ENCODE results near the gene VOPP1.

Gene VOPP1

GRCh38 chr7:55498770-55499169 is 73.5 kb downstream of the VOPP1 start:
- Histone ChIP-seq H3K9me2 (replicated peaks; ENCODE audit: insufficient read depth, low read length) (no peaks in the 10 kb centered on the region), H3F3A (ENCODE audit: insufficient read depth) (no peaks in the 10 kb centered on the region), H3K36me3 (ENCODE audit: low read length) (no peaks in the 10 kb centered on the region), H4K20me1 (ENCODE audit: low read depth, low read length) (no peaks in the 10 kb centered on the region), H3K27me3 (ENCODE audit: low read length) (no peaks in the 10 kb centered on the region), H3K4me3 (ENCODE audit: insufficient read depth, low read length, poor library complexity, severe bottlenecking) (no peak overlapping the region), H3K4me2 (ENCODE audit: low read depth, low read length, poor library complexity, severe bottlenecking) (no peak overlapping the region), H3K9ac (ENCODE audit: low read length) (no peak overlapping the region), H3K9me3 (ENCODE audit: insufficient read depth, low read length) (no peaks in the 10 kb centered on the region), H2AFZ (ENCODE audit: low read depth, low read length, severe bottlenecking) (no peak overlapping the region), H3K27ac (ENCODE audit: low read depth, low read length) (no peak overlapping the region), H3K79me2 (ENCODE audit: insufficient read depth, low read length) (peaks cover 4% of the 10 kb centered on the region; the same call in 1 of the 2 replicates)
- TF ChIP-seq EZH2phosphoT487 (conservative IDR thresholded peaks at IDR 0.05; ENCODE audit: low read length) = no peak
- no peak for TF ChIP-seq CTCF (IDR thresholded peaks at IDR 0.05; ENCODE audit: insufficient read depth, low read length, poor library complexity, severe bottlenecking)

GRCh38 chr7:55498142-55498541 is 74.2 kb downstream of the VOPP1 start:
- Histone ChIP-seq H3K9me3 (ENCODE audit: insufficient read depth, low read length) (no peaks in the 10 kb centered on the region), H3K79me2 (ENCODE audit: insufficient read depth, low read length) (peaks cover 4% of the 10 kb centered on the region; the same call in 1 of the 2 replicates), H3K27ac (ENCODE audit: low read depth, low read length) (no peak overlapping the region), H3K9ac (ENCODE audit: low read length) (no peak overlapping the region), H3K9me2 (replicated peaks; ENCODE audit: insufficient read depth, low read length) (no peaks in the 10 kb centered on the region), H3K4me2 (ENCODE audit: low read depth, low read length, poor library complexity, severe bottlenecking) (no peak overlapping the region), H3K27me3 (ENCODE audit: low read length) (no peaks in the 10 kb centered on the region), H3K4me3 (ENCODE audit: insufficient read depth, low read length, poor library complexity, severe bottlenecking) (no peak overlapping the region), H2AFZ (ENCODE audit: low read depth, low read length, severe bottlenecking) (no peak overlapping the region), H3K36me3 (ENCODE audit: low read length) (no peaks in the 10 kb centered on the region), H3F3A (ENCODE audit: insufficient read depth) (no peaks in the 10 kb centered on the region), H4K20me1 (ENCODE audit: low read depth, low read length) (no peaks in the 10 kb centered on the region)
- TF ChIP-seq EZH2phosphoT487 (conservative IDR thresholded peaks at IDR 0.05; ENCODE audit: low read length) (no peak), CTCF (IDR thresholded peaks at IDR 0.05; ENCODE audit: insufficient read depth, low read length, poor library complexity, severe bottlenecking) (no peak)

GRCh38 chr7:55497521-55497920 is 74.8 kb downstream of the VOPP1 start:
- H3F3A ChIP-seq (ENCODE audit: insufficient read depth) = no peaks in the 10 kb centered on the region
- no peaks in the 10 kb centered on the region for H3K9me3 ChIP-seq (ENCODE audit: insufficient read depth, low read length)
- no peak overlapping the region for H3K27ac ChIP-seq (ENCODE audit: low read depth, low read length)
- no peak overlapping the region for H2AFZ ChIP-seq (ENCODE audit: low read depth, low read length, severe bottlenecking)
- H3K4me3 ChIP-seq (ENCODE audit: insufficient read depth, low read length, poor library complexity, severe bottlenecking) = no peak overlapping the region
- no peak overlapping the region for H3K4me2 ChIP-seq (ENCODE audit: low read depth, low read length, poor library complexity, severe bottlenecking)
- TF ChIP-seq EZH2phosphoT487 (conservative IDR thresholded peaks at IDR 0.05; ENCODE audit: low read length) = no peak
- no peak for TF ChIP-seq CTCF (IDR thresholded peaks at IDR 0.05; ENCODE audit: insufficient read depth, low read length, poor library complexity, severe bottlenecking)
- H3K9me2 ChIP-seq (replicated peaks; ENCODE audit: insufficient read depth, low read length) = no peaks in the 10 kb centered on the region
- H3K36me3 ChIP-seq (ENCODE audit: low read length) = no peaks in the 10 kb centered on the region
- H3K27me3 ChIP-seq (ENCODE audit: low read length) = no peaks in the 10 kb centered on the region
- H4K20me1 ChIP-seq (ENCODE audit: low read depth, low read length) = no peaks in the 10 kb centered on the region
- H3K79me2 ChIP-seq (ENCODE audit: insufficient read depth, low read length) = peaks cover 4% of the 10 kb centered on the region; the same call in 1 of the 2 replicates
- no peak overlapping the region for H3K9ac ChIP-seq (ENCODE audit: low read length)
